Epithelial cell of proximal tubule (primary cell): ENCODE data around the gene FUT1. TPM values are rescaled to one million over a fixed set of nuclear protein-coding genes. Genes with fewer than 3 reads are reported as not detected.

ENCODE experiments used
- DNase-seq: peaks from one replicate; pipeline ENCODE4 v3.0.0-alpha.2; 2011; ENCODE audit warnings: low read depth
- H3K4me3 ChIP-seq: 2 replicates; pipeline ENCODE4 v1.5.1; 2011; ENCODE audit warnings: low read depth, mild to moderate bottlenecking, low read length
- CTCF ChIP-seq: conservative IDR thresholded peaks from 2 replicates; pipeline ENCODE4 v1.5.1; 2012; ENCODE audit warnings: low read depth, mild to moderate bottlenecking, low read length
- total RNA-seq: library from RNA; depleted of rRNA; stranded (reverse); fragments of >200 nt; gene quantifications from 2 replicates; pipeline ENCODE4 v1.2.3, GENCODE V29; 2015

FUT1 gene
- total RNA-seq, 1 donor from 2014 or later = 2.9 TPM

DNA sequence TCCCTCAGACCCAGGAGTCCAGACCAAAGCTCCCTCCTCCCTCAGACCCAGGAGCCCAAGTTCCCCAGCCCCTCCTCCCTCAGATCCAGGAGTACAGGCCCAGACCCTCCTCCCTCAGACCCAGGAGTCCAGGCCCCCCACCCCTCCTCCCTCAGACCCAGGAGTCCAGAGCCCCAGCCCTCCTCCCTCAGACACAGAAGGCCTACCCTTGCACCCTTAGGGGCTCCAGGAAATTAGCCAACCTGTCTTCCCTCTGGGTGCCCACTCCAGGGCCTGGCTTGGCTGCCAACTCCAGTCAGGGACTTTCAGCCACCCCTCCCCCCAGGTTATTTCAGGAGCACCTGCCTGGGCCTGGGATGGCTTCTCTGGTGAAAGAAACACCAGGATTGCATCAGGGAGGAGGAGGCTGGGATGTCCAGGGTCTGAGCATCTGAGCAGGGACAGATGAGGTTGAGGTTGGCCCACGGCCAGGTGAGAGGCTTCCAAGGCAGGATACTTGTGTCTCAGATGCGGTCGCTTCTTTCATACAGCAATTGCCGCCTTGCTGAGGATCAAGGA, 2.7 kb upstream of the FUT1 start, which contains the start of gene FGF21:
Gene FGF21, plus strand, starts transcription at position 441 of the 558 bp plus-strand sequence. CDS start 713 bp downstream, outside the sequence.
- H3K4me3 ChIP-seq = no peak within 1 kb of the TSS
- no peak for DNase-seq
- no peak for TF ChIP-seq CTCF

DNA sequence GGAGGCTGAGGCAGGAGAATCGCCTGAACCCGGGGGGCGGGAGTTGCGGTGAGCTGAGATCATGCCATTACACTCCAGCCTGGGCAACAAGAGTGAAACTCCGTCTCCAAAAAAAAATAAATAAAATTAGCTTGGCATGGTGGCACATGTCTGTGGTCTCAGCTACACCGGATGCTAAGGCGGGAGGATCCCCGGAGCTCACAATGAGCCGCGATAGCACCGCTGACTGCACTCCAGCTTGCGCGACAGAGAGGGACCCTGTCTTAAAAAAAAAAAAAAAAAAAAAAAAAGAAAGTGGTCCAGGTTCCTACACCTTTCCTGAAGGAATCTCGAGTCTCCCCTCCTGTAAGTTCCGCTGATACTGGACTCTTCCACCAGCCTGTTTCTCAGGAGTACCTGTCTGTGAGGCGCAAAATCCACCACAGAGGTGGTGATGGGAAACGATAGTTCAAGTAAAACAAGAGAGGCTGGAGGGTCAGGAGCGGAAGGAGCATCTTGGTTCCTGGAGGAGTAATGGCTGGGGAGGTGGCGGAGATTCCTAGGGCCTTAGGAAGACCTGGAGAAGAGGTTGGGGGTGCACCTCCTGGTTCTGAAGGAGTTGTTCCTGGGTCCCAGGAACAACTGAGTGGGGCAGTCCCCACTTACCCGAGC, 471 bp downstream of the FUT1 start:
- H3K4me3 ChIP-seq = peak overlapping the region; percentile 35
- no peak for DNase-seq
- TF ChIP-seq CTCF = no peak

DNA sequence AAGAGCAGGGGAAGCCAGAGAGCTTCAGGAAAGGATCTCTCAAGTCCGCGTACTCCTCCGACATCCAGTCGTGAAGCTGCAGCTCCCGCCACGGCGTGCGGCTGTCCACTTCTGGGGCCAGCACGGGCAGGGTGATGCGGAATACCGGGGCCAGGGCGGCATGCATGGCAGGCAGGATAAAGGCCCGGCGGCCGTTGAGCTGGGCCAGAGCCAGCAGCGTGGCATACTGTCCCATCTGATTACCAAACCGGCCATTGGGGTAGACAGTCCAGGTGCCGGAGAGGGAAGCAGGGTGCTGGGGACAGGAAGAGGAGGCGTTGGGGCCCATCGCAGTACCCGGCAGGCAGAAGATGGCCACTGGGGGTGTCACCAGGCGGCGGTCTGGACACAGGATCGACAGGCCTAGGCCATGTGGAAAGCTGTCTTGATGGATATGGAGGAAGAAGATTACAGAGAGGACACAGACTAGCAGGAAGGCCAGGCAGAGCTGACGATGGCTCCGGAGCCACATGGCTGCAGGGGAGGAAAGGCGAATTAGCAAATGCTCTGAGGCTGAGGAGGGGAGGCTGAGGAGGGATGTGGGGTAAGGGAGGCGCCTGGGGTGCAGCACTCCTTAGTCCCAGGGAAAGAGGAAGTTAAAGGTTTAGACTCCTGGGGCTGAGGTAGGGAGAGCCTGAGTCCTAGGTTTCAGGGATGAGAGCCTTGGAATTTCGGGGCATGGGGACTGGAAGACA, 1.5 kb downstream of the FUT1 start:
- H3K4me3 ChIP-seq = no peak overlapping the region
- no peak for TF ChIP-seq CTCF
- no peak for DNase-seq

GRCh38 chr19:48750351-48750750, 2.1 kb downstream of the FUT1 start:
- no peak for TF ChIP-seq CTCF
- DNase-seq = no peak
- H3K4me3 ChIP-seq = no peak overlapping the region

DNA sequence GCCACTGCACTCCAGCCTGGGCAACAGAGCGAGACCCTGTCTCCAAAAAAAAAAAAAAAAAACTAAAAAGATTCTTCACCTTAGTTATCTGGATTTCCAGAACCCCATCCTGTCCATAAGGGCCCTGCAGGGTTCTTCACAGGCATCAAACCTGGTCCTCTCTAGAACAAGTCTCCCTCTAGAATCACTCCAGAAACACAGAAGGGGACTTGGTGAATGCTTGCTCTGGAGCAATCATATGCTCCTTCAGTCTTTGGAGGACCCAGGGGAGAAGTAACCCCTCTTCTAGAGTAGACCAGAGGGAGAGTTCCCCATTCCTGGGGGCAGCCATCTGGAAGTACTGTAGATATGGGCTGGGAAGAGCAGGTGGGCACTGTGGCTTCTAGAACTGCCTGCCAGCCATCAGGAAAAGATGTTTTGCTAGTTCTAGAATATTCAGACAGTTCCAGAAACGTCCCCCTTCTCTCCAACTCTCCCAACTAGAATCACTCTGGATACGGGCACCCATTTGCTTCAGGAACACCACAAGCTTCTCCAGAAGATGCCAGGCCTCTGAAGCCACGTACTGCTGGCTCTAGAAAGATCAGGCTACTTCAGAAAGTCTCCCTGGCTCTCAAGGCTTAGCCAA, 2.8 kb downstream of the FUT1 start:
- H3K4me3 ChIP-seq = no peak overlapping the region
- no peak for DNase-seq

More for the DNA sequence above, 2.8 kb downstream of the FUT1 start:
- TF ChIP-seq CTCF = no peak
